Astrocyte of the cerebellum (primary cell): ENCODE measurements around the gene CCDC88B.

Experiments used
- DNase-seq: peaks from one replicate; pipeline ENCODE4 v3.0.0-alpha.2; 2011; ENCODE audit warnings: low read depth
- H3K4me3 ChIP-seq: 2 replicates; pipeline ENCODE4 v1.5.1; 2011; ENCODE audit warnings: mild to moderate bottlenecking, low read depth, low read length, moderate library complexity
- in situ Hi-C: cut with HindIII; loops from 2 replicates; pipeline ENCODE4 v1.10.0; 2017; ENCODE audit warnings: low sequenced_read_pairs
- TF ChIP-seq, protein P1 (sequence below): IDR thresholded peaks from 2 replicates; pipeline ENCODE4 v1.5.1; 2012; ENCODE audit warnings: low read length, low read depth, moderate library complexity, mild to moderate bottlenecking; ENCODE audit errors: missing control alignments

CCDC88B gene

DNA sequence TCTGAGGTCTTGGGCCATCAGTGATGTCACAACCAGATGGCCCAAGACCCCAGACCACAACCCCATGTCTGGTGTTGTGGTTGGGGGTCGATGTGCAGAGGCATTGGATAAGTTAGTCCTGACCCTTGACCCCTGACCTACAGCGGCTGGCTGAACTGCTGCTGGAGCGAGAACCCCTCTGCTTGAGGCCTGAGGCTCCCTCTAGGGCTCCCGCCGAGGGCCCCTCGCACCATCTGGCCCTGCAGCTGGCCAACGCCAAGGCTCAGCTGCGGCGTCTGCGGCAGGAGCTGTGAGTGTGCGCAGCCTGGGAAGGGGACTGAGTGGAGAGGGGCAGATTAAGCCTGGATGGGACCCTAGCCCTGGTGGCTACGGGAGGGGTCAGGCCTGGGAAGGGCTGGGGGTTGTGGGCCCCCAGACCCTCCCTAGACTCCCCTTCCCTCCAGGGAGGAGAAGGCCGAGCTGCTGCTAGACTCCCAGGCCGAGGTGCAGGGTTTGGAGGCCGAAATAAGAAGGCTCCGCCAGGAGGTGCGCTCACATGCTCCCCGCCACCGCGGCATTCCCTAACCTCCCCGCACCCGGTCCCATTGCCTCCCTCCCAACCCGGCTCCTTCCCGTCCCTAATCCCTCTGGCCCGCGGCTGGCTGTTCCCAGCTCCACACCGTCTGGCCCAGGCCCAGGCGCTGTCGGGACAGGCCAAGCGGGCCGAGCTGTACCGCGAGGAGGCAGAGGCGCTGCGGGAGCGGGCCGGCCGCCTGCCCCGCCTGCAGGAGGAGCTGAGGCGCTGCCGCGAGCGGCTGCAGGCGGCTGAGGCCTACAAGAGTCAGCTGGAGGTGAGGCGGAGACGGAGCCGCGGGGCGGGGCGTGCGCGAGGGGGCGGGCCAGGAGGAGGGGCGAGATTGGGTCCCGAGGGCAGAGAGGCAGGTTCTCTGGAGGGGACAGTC lies 2.1 kb downstream of the CCDC88B start:
- H3K4me3 ChIP-seq = peak overlapping the region; percentile 24
- TF ChIP-seq, protein P1, sequence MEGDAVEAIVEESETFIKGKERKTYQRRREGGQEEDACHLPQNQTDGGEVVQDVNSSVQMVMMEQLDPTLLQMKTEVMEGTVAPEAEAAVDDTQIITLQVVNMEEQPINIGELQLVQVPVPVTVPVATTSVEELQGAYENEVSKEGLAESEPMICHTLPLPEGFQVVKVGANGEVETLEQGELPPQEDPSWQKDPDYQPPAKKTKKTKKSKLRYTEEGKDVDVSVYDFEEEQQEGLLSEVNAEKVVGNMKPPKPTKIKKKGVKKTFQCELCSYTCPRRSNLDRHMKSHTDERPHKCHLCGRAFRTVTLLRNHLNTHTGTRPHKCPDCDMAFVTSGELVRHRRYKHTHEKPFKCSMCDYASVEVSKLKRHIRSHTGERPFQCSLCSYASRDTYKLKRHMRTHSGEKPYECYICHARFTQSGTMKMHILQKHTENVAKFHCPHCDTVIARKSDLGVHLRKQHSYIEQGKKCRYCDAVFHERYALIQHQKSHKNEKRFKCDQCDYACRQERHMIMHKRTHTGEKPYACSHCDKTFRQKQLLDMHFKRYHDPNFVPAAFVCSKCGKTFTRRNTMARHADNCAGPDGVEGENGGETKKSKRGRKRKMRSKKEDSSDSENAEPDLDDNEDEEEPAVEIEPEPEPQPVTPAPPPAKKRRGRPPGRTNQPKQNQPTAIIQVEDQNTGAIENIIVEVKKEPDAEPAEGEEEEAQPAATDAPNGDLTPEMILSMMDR = peak; percentile 47
- in situ Hi-C loops = no loop called here
- peak; percentile 33 for DNase-seq

DNA sequence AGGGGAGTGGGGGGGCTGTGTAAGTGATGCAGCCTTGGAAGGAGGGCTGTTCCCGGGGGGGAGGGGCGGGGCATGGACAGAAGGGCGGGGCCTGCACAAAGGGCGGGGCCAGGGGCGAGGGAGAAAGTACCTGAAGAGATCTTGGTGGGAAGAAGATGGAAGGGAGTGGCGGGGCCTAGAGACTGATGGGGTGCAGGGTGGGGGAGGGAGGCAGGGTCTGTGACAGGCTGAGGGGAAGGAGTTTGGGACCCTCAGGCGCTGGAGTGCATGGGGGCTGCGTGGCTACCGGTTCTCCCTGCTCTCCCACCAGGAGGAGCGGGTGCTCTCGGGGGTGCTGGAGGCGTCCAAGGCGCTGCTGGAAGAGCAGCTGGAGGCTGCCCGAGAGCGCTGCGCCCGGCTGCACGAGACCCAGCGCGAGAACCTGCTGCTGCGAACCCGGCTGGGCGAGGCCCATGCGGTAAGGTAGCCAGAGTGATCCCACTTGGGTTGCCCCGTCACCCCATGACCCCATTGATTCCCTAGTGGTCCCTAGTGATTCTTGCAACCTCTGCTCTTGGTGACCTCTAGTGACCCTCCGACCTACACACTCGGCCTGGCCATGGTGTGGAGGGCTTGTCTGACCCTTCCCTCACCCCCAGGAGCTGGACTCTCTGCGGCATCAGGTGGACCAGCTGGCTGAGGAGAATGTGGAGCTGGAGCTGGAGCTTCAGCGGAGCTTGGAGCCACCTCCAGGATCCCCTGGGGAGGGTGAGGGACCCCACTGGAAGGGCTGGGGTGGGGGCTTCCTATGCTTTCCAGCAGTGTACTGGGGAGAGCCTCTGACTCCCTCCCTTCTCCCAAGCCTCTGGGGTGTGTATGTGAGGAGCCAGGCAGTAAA lies 3.1 kb downstream of the CCDC88B start:
- no peak overlapping the region for H3K4me3 ChIP-seq
- DNase-seq = no peak
- in situ Hi-C loops = no loop called here
- TF ChIP-seq, protein P1 = no peak

DNA sequence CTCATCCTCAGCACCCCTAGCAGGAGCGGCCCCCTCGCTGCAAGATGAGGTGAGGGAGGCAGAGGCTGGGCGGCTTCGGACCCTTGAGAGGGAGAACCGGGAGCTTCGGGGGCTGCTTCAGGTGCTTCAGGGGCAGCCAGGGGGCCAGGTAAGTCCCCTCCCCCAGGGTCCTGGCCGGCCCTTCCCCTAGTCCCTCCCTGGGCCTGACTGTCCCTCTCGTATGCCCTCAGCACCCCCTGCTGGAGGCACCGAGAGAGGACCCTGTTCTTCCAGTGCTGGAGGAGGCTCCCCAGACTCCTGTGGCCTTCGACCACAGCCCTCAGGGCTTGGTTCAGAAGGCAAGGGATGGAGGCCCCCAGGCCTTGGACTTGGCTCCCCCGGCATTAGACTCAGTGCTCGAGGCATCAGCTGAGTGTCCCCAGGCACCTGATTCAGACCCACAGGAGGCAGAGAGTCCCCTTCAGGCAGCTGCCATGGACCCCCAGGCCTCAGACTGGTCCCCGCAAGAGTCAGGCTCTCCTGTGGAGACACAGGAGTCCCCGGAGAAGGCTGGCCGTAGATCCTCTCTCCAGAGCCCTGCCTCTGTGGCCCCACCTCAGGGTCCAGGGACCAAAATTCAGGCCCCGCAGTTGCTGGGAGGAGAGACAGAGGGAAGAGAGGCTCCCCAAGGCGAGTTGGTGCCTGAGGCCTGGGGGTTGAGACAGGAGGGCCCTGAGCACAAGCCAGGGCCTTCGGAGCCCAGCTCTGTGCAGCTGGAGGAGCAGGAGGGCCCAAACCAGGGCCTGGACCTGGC lies 4.0 kb downstream of the CCDC88B start:
- no peak for DNase-seq
- TF ChIP-seq, protein P1 = no peak
- H3K4me3 ChIP-seq = no peak overlapping the region
- in situ Hi-C loops = no loop called here

DNA sequence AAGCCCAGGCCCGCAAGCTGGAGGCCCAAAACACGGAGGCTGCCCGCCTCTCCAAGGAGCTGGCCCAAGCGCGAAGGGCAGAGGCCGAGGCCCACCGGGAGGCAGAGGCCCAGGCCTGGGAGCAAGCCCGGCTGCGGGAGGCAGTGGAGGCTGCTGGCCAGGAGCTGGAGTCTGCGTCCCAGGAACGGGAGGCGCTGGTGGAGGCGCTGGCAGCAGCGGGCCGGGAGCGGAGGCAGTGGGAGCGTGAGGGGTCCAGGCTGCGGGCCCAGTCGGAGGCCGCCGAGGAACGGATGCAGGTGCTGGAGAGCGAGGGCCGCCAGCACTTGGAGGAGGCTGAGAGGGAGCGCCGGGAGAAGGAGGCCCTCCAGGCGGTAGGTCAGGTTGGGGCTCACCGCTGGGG lies 4.8 kb downstream of the CCDC88B start:
- TF ChIP-seq, protein P1 = no peak
- no peak overlapping the region for H3K4me3 ChIP-seq
- in situ Hi-C loops = no loop called here
- DNase-seq = no peak

DNA sequence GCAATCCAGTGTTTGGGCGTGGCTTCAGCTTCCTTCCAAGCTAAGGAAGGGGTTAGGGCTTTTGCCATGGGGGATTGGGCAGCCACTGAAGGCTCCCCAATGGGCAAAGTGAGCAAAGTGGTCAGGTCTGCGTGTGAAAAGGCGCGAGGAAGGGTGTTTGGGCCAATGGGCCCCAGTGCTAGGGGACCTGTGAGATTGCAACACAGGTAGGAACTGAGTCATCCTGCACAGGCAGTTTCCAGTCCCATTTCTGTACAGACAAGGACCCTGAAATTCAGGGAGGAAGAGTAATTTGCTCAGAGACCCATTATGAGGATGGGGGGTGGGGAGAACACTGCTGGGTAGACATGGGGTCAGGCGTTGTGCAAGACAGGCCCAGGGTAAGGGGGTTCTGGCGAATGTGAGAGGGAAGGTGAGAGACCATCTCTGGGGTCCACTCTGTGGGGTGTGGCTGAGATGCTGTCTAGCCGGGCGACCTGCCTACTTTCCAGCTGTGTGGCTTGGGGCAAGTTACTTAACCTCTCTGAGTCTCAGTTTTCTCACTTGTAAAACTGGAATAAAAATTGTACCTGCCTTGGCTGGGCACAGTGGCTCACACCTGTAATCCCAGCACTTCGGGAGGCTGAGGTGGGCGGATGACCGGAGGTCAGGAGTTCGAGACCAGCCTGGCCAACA lies 7.3 kb downstream of the CCDC88B start:
- DNase-seq = no peak
- in situ Hi-C loops = no loop called here
- H3K4me3 ChIP-seq = no peak overlapping the region
- TF ChIP-seq, protein P1 = no peak
